Non-pigmented ciliary epithelial cell (primary cell): Measurements from ENCODE around the gene USP7.
"Not testable (repeated sequence)": the region's sequence is repeated elsewhere in the genome, so short reads cannot be mapped to it uniquely, and the experiment has no call there.

Experiments
- DNase-seq: peaks from one replicate; pipeline ENCODE4 v3.0.0-alpha.2; 2010; ENCODE audit warnings: low read depth

USP7 gene

GRCh38 chr16:8877894-8878522 is 85.7 kb downstream of the USP7 start:
- DNase-seq, result no peak

- not testable (repeated sequence) for DNase-seq
These were observed 88.4 kb downstream of the USP7 start for GRCh38 chr16:8875317-8875716.

GRCh38 chr16:8874388-8874787 is 89.3 kb downstream of the USP7 start:
- DNase-seq, result no peak

GRCh38 chr16:8873866-8874195 is 89.9 kb downstream of the USP7 start:
- DNase-seq, result not testable (repeated sequence)

DNA sequence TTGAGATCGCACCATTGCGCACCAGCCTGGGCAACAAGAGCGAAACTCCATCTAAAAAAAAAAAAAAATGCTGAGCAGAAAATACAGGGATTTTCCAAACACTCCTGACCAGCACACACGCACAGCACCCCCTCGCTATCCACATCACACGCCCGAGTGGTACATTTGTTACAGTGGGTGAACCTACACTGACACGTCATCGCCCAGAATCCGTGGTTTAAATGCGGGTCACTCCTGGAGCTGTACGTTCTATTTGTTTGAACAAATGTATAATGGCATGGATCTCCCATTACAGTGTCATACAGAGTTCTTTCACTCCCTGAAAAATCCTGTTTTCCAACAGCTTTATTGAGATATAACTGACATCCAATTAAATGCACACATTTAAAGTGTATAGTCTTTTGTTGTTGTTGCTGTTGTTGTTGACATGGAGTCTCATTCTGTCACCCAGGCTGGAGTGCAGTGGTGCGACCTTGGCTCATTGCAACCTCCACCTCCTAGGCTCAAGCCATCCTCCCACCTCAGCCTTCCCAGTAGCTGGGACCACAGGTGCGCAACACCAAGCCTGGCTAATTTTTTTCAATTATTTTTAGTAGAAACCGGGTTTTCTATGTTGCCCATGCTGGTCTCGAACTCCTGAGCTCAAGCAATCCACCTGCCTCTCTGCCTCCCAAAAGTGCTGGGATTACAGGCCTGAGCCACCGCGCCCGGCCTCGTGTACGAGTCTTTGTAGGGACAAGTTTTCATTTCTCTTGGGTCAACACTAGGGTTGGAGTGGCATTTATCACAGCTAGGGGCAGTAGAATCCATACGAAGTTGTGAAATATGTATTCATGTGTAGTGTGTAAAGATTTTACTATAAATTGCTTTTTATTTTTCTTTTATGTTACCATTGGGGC is 90.5 kb downstream of the USP7 start:
- DNase-seq, result no peak

DNA sequence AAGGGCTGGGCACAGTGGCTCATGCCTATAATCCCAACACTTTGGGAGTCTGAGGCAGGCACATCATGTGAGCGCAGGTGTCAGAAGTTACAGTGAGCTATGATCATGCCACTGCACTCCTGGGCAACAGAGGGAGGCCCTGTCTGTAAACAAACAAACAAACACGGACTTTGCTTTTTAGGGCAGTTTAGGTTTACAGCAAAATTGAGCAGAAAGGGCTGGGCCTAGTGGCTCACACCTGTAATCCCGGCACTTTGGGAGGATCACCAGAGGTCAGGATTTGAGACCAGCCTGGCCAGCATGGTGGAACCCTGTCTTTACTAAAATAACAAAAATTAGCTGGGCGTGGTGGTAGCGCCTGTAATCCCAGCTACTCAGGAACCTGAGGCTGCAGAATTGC is 91.6 kb downstream of the USP7 start:
- no peak for DNase-seq

DNA sequence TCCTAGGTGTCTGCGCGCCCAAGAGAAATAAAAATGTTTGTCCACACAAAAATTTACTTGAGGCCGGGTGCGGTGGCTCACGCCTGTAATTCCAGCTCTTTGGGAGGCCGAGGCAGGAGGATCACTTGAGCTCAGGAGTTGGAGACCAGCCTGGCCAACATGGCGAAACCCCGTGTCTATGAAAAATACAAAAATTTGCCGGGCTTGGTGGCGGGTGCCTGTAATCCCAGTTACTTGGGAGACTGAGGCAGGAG is 93.8 kb downstream of the USP7 start:
- DNase-seq, result not testable (repeated sequence)

DNA sequence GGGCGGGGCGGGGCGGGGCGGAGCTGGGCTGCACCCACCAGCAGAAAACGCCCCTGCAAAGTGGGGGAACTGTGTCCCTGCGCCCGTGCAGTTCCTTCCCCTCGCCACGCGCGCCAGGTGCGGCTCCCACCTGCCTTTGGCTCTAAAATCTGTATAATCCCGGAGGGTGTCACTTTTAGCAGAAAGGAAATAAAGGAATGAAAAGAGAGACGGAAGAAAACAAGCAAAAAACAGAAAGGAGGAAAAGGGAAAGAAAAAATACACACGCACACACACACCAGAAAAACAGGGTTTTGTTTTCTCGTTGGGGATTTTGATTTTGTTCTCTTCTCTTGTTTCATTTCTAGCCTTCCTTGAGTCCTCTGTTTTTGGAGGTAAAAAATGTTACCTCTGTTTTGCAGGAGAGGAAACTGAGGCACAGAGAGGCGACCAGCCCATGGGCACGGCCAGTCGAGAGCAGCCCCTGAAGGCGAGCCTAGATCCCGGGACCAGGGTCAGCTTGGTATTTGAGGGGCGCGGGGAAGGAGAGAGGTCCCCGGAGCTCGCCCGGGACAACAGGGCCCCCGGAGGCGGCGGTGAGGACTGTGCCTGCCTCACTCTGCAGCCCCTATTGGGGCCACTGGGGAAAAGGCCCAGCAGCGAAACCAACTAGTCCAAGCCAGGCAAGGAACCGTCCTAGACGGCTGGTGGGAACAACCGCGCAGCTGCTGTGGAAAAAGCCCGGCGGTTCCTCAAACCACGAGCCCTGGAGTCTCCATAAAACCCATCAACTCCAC is 94.3 kb downstream of the USP7 start:
- DNase-seq, result no peak

DNA sequence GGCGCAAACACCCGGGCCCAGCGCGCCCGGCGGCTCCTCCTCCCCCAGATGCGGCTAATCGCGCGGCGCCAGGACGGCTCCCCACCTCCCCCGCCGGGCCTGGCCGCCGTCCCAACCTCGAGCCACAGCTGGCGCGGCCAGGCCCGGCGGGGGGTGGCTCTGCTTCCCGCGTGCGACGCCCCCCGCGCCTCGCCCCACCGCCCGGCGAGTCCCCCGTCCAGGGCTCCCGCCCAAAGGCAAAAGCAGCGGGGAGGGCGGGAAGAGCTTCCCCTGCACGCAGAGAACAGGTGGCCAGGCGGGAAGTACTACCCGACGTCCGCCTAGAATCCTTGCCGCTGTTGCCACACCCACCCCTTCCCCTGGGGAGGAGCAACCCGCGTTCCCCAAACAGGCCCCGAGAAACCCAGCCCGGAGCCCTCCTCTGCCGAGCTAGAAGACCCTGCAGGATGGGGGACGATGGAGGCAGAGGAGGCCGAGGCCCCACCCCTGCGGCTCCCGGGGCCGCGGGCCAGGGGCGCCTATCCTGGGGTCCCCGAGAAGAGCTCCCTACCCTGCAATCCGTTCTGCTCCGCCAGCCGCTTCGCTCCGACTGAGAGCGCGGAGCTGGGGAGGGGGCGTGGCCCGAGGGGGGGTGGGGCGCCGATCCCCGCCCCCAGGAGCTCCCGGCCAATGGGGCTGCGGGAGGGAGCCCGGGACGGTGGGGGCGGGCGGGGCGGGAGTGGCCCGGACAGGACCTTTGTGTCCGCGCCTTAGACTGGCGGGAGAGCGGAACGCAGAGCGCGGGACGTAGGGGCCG is 95.1 kb downstream of the USP7 start, which contains the start of gene CARHSP1:
Gene CARHSP1 (minus strand): TSS at position 591 of the 796 bp plus-strand sequence. CDS start 9,678 bp downstream, outside the sequence.
- DNase-seq, result no peak

DNA sequence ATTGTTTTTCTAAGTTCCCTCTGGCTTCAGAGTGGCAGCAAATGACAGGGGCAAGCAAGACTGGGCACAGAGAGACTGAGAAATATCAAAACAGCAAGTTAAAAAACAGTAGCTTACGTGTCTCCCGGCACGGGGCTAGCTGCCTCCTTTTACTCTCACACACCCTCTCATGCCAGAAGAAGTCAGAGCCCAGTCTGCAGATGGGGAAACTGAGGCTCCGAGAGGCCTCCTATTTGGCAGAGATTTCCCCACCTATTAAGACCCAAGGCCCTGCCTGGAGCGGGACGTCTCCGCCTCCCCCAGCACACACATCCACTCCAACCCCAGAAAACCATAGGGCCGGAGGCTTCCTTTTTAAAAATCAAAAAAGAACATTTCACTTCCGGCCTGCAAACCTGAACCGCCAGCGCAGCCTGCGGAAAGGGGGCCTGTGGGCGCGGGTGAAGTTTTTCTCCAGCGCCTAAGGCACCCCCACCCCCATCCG is 95.7 kb downstream of the USP7 start:
- no peak for DNase-seq

- no peak for DNase-seq
These were observed 96.3 kb downstream of the USP7 start for GRCh38 chr16:8867216-8867931.

DNA sequence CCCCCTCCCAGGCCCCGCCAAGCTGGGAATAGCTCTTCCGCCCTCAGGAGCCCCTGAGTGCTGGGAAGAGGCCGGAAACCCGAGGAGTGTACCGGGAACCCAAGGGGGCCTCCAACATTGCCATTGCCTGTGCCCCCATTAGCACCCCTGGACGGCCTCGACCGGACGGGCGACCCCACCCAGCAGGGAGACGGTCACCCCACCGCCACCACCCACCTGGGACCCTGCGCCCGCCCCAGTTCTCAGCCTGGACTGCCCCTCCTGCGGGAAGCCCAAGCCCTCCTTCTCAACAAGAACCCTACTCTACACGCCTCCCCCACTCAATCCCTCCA is 96.9 kb downstream of the USP7 start:
- no peak for DNase-seq

DNA sequence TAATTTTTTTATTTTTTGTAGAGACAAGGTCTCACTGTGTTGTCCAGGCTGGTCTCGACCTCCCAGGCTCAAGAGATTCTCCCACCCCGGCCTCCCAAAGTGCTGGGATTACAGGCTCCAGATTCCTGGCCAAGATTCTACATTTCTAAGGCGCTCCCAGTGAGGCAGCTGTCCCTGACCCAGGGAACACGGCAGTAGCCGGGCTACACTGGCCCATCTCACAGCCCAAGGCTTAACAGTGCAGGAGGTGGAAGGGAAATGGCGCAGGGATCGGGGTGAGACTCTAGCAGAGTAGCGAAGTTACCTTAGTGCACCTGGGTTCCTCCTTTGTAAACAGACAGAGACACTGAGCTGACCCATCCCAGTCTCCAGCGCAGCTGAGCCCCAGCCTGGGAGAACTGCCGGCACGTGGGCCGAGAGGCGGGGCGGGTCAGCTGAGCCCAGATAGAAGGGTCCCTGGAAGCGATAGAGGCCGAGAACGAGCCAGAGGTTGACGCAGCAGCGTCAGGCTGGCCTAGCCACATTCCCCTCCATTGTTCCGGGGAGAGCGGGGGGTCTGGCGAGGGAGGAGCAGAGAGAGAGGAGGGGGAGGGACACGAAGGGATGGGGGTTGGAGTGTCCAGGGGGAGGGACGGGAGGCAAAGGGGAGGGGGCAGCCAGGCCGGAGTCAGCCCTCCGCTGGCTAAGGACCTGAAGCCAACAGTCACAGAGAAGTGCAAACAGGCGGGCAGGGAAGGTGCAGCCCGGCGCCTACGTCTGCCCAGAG is 97.4 kb downstream of the USP7 start:
- no peak for DNase-seq

DNA sequence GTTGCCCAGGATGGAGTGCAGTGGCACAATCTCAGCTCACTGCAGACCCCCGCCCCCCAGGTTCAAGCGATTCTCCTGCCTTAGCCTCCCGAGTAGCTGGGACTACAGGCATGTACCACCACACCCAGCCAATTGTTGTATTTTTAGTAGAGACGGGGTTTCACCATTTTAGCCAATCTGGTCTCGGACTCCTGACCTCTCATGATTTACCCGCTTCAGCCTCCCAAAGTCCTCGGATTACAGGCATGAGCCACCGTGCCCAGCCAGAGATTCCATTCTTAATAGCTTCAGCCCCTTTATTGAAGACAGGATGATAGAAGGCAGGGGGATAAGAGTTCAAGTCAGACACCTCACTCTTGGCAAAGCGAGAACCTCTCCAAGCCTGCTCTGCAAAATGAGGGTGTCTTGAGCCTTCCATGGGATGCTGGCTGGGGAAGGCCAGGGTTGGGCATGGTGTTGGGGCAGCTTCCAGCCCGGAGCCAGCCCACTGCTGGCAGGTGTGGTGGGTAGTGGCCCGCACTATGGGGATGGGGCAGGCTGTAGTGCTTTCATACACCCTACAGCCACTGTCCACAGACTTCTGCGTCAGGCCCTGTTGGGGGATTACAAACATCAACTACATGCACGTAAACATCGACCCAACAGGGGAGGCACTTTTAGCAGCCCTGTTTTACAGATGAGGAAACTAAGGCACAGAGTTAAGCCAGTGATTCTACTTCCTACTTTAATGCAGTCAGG is 98.4 kb downstream of the USP7 start:
- no peak for DNase-seq

DNA sequence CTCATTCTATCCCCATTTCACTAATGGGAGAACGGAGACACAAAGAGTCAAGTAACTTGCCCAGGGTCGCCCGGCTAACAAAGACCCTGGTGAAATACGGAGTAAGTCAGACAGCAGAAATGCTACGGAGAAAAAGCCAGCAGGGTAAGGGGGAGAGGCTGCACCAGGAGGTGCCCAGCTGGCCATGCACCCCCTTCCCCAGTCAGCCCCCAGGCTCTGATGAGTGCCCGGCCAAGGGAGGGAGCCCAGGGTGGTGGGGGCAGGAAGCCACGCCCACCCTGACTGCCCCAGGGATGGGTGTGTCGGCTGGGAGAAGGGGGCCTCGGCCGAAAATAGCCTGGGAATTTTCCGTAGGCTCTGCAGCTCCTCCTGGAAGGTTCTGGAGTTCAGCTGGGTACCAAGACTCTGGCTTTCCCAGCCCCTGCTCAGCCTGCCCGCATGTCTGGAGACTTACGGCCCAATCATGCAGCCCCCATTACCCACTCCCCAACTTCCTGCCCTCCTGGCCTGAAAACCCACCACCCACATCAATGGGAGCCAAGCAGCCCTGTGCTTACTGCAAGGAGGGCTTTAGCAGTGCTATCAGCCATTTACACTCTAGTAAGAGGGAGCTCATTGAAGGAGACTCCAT is 99.1 kb downstream of the USP7 start:
- DNase-seq, result no peak

- no peak for DNase-seq
These were observed 99.9 kb downstream of the USP7 start for GRCh38 chr16:8863594-8864424.

DNA sequence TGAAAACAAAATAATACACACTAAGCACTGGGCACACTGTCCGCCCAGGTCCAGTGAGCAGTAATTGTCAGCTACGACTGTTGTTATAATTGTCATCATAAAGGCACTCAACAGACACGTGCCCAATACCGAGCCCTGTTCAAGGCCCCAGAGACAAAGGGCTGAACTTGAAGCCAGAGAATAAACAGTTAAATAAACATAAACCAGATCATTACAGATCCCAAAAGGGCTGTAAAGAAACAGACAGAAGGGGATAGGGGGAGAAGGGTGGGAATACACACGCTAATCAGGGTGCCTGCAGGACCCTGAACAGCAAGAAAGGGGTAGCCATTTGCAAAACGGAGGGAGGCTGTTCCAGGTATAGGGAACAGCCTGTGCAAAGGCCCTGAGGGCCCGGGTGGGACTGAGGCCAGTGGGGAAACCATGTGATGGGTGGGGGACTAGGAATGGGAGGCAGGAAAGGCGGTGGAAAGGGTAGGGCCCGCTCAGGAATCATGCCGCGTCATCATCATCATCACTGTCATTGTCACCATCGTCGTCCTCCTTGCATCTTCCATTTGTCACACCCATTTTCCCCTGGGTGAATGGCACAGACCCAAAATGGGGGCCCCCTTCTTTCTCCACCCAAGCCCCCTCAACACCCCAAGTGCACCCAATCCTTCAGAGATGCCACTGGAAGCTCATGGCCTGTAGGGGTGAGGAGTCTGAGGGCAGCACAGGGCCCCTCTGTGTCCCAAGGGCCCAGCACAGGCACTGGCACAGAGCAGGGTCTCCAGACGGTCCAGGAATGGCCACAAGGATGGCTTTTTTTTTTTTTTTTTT is 101.2 kb downstream of the USP7 start:
- DNase-seq, result no peak
